Activated T-helper 9 cell treated with anti-CD3 and anti-CD28 coated beads, Interleukin-2, amount 50 U/mL, for 16 hours (primary cell): ENCODE results near the gene CASZ1.

Source experiments
- DNase-seq: peaks from one replicate; pipeline ENCODE4 v3.0.0-alpha.2; 2020; ENCODE audit warnings: low read depth

CASZ1 gene

GRCh38 chr1:10635085-10635896 is 161.2 kb downstream of the CASZ1 start:
- no peak for DNase-seq

- DNase-seq = no peak
These were observed 161.9 kb downstream of the CASZ1 start for GRCh38 chr1:10634428-10635084.

GRCh38 chr1:10634075-10634427 is 162.4 kb downstream of the CASZ1 start:
- DNase-seq = no peak

- DNase-seq = no peak
These were observed 163.0 kb downstream of the CASZ1 start for GRCh38 chr1:10633416-10633815.

- DNase-seq = no peak
These were observed 163.8 kb downstream of the CASZ1 start for GRCh38 chr1:10632691-10633090.

GRCh38 chr1:10631811-10632593 is 164.4 kb downstream of the CASZ1 start:
- no peak for DNase-seq

- DNase-seq = no peak
These were observed 165.2 kb downstream of the CASZ1 start for GRCh38 chr1:10631121-10631810.

- no peak for DNase-seq
These were observed 165.8 kb downstream of the CASZ1 start for GRCh38 chr1:10630661-10631120.

GRCh38 chr1:10629816-10630571 is 166.5 kb downstream of the CASZ1 start:
- DNase-seq = no peak

GRCh38 chr1:10629091-10629815 is 167.2 kb downstream of the CASZ1 start:
- DNase-seq = no peak

GRCh38 chr1:10628685-10629084 is 167.8 kb downstream of the CASZ1 start:
- no peak for DNase-seq

GRCh38 chr1:10626791-10627410 is 169.5 kb downstream of the CASZ1 start:
- no peak for DNase-seq

GRCh38 chr1:10626131-10626731 is 170.2 kb downstream of the CASZ1 start:
- no peak for DNase-seq

- no peak for DNase-seq
These were observed 170.9 kb downstream of the CASZ1 start for GRCh38 chr1:10625554-10625953.

- DNase-seq = no peak
These were observed 171.4 kb downstream of the CASZ1 start for GRCh38 chr1:10625076-10625475.

GRCh38 chr1:10624256-10625050 is 172.0 kb downstream of the CASZ1 start:
- DNase-seq = no peak

GRCh38 chr1:10623686-10624145 is 172.7 kb downstream of the CASZ1 start:
- no peak for DNase-seq

GRCh38 chr1:10622910-10623685 is 173.3 kb downstream of the CASZ1 start:
- DNase-seq = no peak
